ENCODE data around the gene RPLP1.

DNA sequence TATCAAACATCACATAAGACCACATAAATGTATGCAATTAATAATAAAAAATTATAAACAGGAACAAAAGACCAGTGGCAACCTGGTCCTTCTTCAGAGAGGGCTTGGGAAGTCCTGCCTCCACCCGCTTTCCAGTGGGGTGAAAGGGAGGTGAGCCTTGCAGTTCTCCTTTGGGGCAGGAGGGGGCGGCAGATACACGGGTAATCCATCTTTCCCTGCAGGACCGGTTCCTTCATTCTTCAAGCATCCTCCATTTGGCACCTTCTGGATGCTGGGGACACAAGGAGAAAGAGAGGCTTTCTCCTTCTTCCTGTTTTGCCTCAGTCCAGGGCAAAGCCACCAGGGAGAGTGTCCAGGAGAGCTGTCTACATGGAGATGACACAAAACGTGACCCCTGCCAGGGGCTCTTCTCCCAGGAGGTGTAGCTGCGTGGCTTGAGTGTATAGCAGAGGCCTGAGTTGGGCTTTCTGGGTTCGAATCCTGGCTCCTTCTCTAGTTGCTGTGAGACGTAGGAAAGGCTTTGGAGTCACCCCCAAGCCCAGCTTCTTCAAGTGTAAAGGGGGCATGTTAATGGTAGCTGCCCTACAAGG is 23.2 kb downstream of the RPLP1 start:
- TF ChIP-seq CTCF (IDR thresholded peaks at IDR 0.05; ENCODE audit: borderline replicate concordance, extremely low read depth, low read length, poor library complexity, severe bottlenecking) = peak; percentile 95
- TF ChIP-seq EZH2 (IDR thresholded peaks at IDR 0.05; ENCODE audit: borderline replicate concordance, low read depth, low read length, severe bottlenecking) = no peak
